H9 (cell line): ENCODE data around the gene SRD5A3. TPM values are rescaled to one million over a fixed set of nuclear protein-coding genes. Genes with fewer than 3 reads are reported as not detected.

ENCODE experiments used
- DNase-seq: peaks from one replicate; pipeline ENCODE4 v3.0.0-alpha.2; 2017
- H2AFZ ChIP-seq: one replicate; pipeline ENCODE4 v1.6.1; 2013; ENCODE audit warnings: mild to moderate bottlenecking, low read length, control low read depth, moderate library complexity
- H2AK5ac ChIP-seq: 2 replicates; pipeline ENCODE4 v1.6.1; 2013; ENCODE audit warnings: low read length, control low read depth, mixed read lengths; ENCODE audit not compliant: insufficient read length
- H2BK120ac ChIP-seq: one replicate; pipeline ENCODE4 v1.6.1; 2013; ENCODE audit warnings: low read depth, mild to moderate bottlenecking, low read length, control low read depth, inconsistent platforms; ENCODE audit not compliant: poor library complexity, severe bottlenecking
- H2BK12ac ChIP-seq: 2 replicates; pipeline ENCODE4 v1.6.1; 2013; ENCODE audit warnings: low read length, control low read depth, mixed read lengths, low read depth; ENCODE audit not compliant: insufficient read length
- H2BK15ac ChIP-seq: 2 replicates; pipeline ENCODE4 v1.6.1; 2013; ENCODE audit warnings: low read depth, low read length, control low read depth
- H2BK20ac ChIP-seq: one replicate; pipeline ENCODE4 v1.6.1; 2013; ENCODE audit warnings: low read depth, mild to moderate bottlenecking, low read length, control low read depth, inconsistent platforms; ENCODE audit not compliant: poor library complexity, severe bottlenecking
- H2BK5ac ChIP-seq: 2 replicates; pipeline ENCODE4 v1.6.1; 2013; ENCODE audit warnings: low read length, control low read depth, mixed read lengths; ENCODE audit not compliant: insufficient read length
- H3K14ac ChIP-seq: 2 replicates; pipeline ENCODE4 v1.6.1; 2013; ENCODE audit warnings: low read length, control low read depth; ENCODE audit not compliant: insufficient read depth
- H3K18ac ChIP-seq: 2 replicates; pipeline ENCODE4 v1.6.1; 2013; ENCODE audit warnings: low read depth, mild to moderate bottlenecking, mixed read lengths, low read length, control low read depth; ENCODE audit not compliant: insufficient read length
- H3K23ac ChIP-seq: 2 replicates; pipeline ENCODE4 v1.6.1; 2013; ENCODE audit warnings: low read length, control low read depth, mixed read lengths, low read depth; ENCODE audit not compliant: insufficient read length
- H3K23me2 ChIP-seq: 2 replicates; pipeline ENCODE4 v1.6.1; 2013; ENCODE audit warnings: low read depth, mild to moderate bottlenecking, mixed read lengths, low read length, control low read depth; ENCODE audit not compliant: insufficient read length, poor library complexity, severe bottlenecking
- H3K27ac ChIP-seq: 2 replicates; pipeline ENCODE4 v1.5.1; 2013; ENCODE audit warnings: low read length, control low read depth, mixed read lengths, low read depth; ENCODE audit not compliant: insufficient read length
- H3K27me3 ChIP-seq: 2 replicates; pipeline ENCODE4 v1.6.1; 2013; ENCODE audit warnings: low read length, control low read depth, inconsistent platforms; ENCODE audit not compliant: insufficient read depth
- H3K4ac ChIP-seq: 2 replicates; pipeline ENCODE4 v1.6.1; 2013; ENCODE audit warnings: low read depth, mild to moderate bottlenecking, control low read depth, inconsistent platforms, low read length, moderate library complexity
- H3K4me1 ChIP-seq: 2 replicates; pipeline ENCODE4 v1.6.1; 2013; ENCODE audit warnings: low read length, control low read depth, inconsistent platforms; ENCODE audit not compliant: insufficient read depth
- H3K4me2 ChIP-seq: 2 replicates; pipeline ENCODE4 v1.6.1; 2013; ENCODE audit warnings: low read length, control low read depth, mixed read lengths; ENCODE audit not compliant: insufficient read length, insufficient read depth
- H3K56ac ChIP-seq: 2 replicates; pipeline ENCODE4 v1.6.1; 2013; ENCODE audit warnings: low read depth, mild to moderate bottlenecking, mixed read lengths, low read length, control low read depth; ENCODE audit not compliant: insufficient read length
- H3K79me1 ChIP-seq: 2 replicates; pipeline ENCODE4 v1.6.1; 2013; ENCODE audit warnings: low read depth, mild to moderate bottlenecking, moderate library complexity, low read length, control low read depth, inconsistent platforms; ENCODE audit not compliant: insufficient read depth, poor library complexity, severe bottlenecking
- H3K79me2 ChIP-seq: 2 replicates; pipeline ENCODE4 v1.6.1; 2013; ENCODE audit warnings: low read length, control low read depth, inconsistent platforms; ENCODE audit not compliant: insufficient read depth
- H3K9ac ChIP-seq: 2 replicates; pipeline ENCODE4 v1.6.1; 2013; ENCODE audit warnings: low read length, control low read depth, mixed read lengths; ENCODE audit not compliant: insufficient read length; ENCODE audit errors: extremely low read depth
- H3K9me3 ChIP-seq: one replicate; pipeline ENCODE4 v1.6.1; 2013; ENCODE audit warnings: low read depth, low read length, inconsistent platforms; ENCODE audit not compliant: control insufficient read depth
- H3T11ph ChIP-seq: one replicate; pipeline ENCODE4 v1.6.1; 2013; ENCODE audit warnings: mild to moderate bottlenecking, low read length, control low read depth, inconsistent platforms
- H4K20me1 ChIP-seq: one replicate; pipeline ENCODE4 v1.6.1; 2013; ENCODE audit not compliant: control insufficient read depth, insufficient read length, insufficient read depth
- H4K5ac ChIP-seq: 2 replicates; pipeline ENCODE4 v1.6.1; 2013; ENCODE audit warnings: low read depth, mild to moderate bottlenecking, mixed read lengths, low read length, control low read depth; ENCODE audit not compliant: insufficient read length
- H4K8ac ChIP-seq: replicated peaks from 2 replicates; pipeline ENCODE4 v1.6.1; 2013; ENCODE audit warnings: low read length, control low read depth, mixed read lengths, low read depth; ENCODE audit not compliant: insufficient read length
- H4K91ac ChIP-seq: 2 replicates; pipeline ENCODE4 v1.6.1; 2013; ENCODE audit warnings: low read depth, mild to moderate bottlenecking, moderate library complexity, mixed read lengths, low read length, control low read depth; ENCODE audit not compliant: insufficient read length
- H3K27ac Mint-ChIP-seq, 3 experiments: 2 replicates in 2 of 3; 3 replicates in 1 of 3; pipeline ENCODE4 v1.8.0; 2020 to 2021; ENCODE audit warnings: mixed read lengths in 3 of 3, mild to moderate bottlenecking in 1 of 3, moderate library complexity in 1 of 3
- H3K27me3 Mint-ChIP-seq: 2 replicates; pipeline ENCODE4 v1.8.0; 2021; ENCODE audit warnings: low read depth, mild to moderate bottlenecking, moderate library complexity, mixed read lengths
- H3K36me3 Mint-ChIP-seq, 3 experiments: 2 replicates in 2 of 3; 3 replicates in 1 of 3; pipeline ENCODE4 v1.8.0; 2020 to 2021; ENCODE audit warnings: low read depth in 3 of 3, mixed read lengths in 3 of 3; ENCODE audit not compliant: insufficient read depth in 1 of 3
- H3K4me1 Mint-ChIP-seq, 2 experiments: 2 replicates each; pipeline ENCODE4 v1.8.0; 2020; ENCODE audit warnings: mixed read lengths in 2 of 2
- H3K4me3 Mint-ChIP-seq, 2 experiments: 2 replicates in 1 of 2; 3 replicates in 1 of 2; pipeline ENCODE4 v1.8.0; 2020 to 2021; ENCODE audit warnings: mild to moderate bottlenecking in 2 of 2, mixed read lengths in 2 of 2, moderate library complexity in 1 of 2
- H3K9me3 Mint-ChIP-seq, 2 experiments: 2 replicates in 1 of 2; 3 replicates in 1 of 2; pipeline ENCODE4 v1.8.0; 2020; ENCODE audit warnings: mild to moderate bottlenecking in 2 of 2, mixed read lengths in 2 of 2, moderate library complexity in 1 of 2
- CTCF ChIP-seq: fragments of 200-600 bp; sonication (generic); conservative IDR thresholded peaks from 3 replicates; pipeline ENCODE4 v1.8.0; 2021; ENCODE audit warnings: antibody characterized with exemption, mild to moderate bottlenecking
- WGBS: extraction: QIAGEN DNeasy Blood & Tissue Kit; methylation state at CpG from one replicate; pipeline ENCODE4 v1.1.7; 2013; ENCODE audit warnings: missing lambda C conversion rate, low lambda C conversion rate, mixed read lengths; ENCODE audit not compliant: insufficient read length; ENCODE audit errors: extremely low coverage; 5-methylcytosine and 5-hydroxymethylcytosine counted together
- total RNA-seq: library from RNA; stranded (reverse); gene quantifications from 2 replicates; pipeline ENCODE4 v1.2.1, GENCODE V29; 2021

SRD5A3 gene
- total RNA-seq, 1 experiment from 2014 or later, result 35.0 TPM

GRCh38 chr4:55411621-55412020 is 65.6 kb downstream of the SRD5A3 start:
- no peak for DNase-seq
- H3K27ac ChIP-seq, result no peak overlapping the region
- no peak overlapping the region for H3K4me2 ChIP-seq
- H2BK15ac ChIP-seq, result no peak overlapping the region
- H3K9me3 ChIP-seq, result no peaks in the 10 kb centered on the region
- 0 out of 2 replicates have a peak, but pooled peaks cover 2% of the 10 kb centered on the region for H3K4me1 ChIP-seq
- H3K27ac Mint-ChIP-seq, result peak overlapping the region in 2 of 3 experiments; percentile 17 to 63; a peak in 3 of 7 replicates
- H3K79me1 ChIP-seq, result no peaks in the 10 kb centered on the region
- H3K27me3 Mint-ChIP-seq, result no peaks in the 10 kb centered on the region
- no peak overlapping the region for H2AFZ ChIP-seq
- H3K23me2 ChIP-seq, result no peaks in the 10 kb centered on the region
- H4K5ac ChIP-seq, result no peak overlapping the region
- H3K18ac ChIP-seq, result no peak overlapping the region
- peaks cover 8 to 34% (median 26%) of the 10 kb centered on the region in 3 experiments; a peak in 6 of 7 replicates for H3K36me3 Mint-ChIP-seq
- H2BK5ac ChIP-seq, result no peak overlapping the region
- peaks cover 13 to 19% of the 10 kb centered on the region in 2 experiments for H3K4me1 Mint-ChIP-seq
- H2BK20ac ChIP-seq, result no peak overlapping the region
- H4K20me1 ChIP-seq, result no peaks in the 10 kb centered on the region
- H3T11ph ChIP-seq, result no peak overlapping the region
- no CpG with 5 or more reads among the region's 6 CpGs for WGBS
- no peaks in the 10 kb centered on the region for H3K27me3 ChIP-seq
- no peak overlapping the region for H2BK12ac ChIP-seq
- no peak overlapping the region for H3K14ac ChIP-seq
- no peak overlapping the region for H3K4me3 Mint-ChIP-seq
- H3K79me2 ChIP-seq, result peaks cover 17% of the 10 kb centered on the region; the same call in 1 of the 2 replicates
- H3K9ac ChIP-seq, result no peak overlapping the region
- H3K56ac ChIP-seq, result no peak overlapping the region
- H3K4ac ChIP-seq, result no peak overlapping the region
- no peak overlapping the region for H3K23ac ChIP-seq
- no peak overlapping the region for H4K91ac ChIP-seq
- H2BK120ac ChIP-seq, result no peak overlapping the region
- H2AK5ac ChIP-seq, result no peak overlapping the region
- no peak overlapping the region for H4K8ac ChIP-seq
- TF ChIP-seq CTCF, result no peak
- no peaks in the 10 kb centered on the region for H3K9me3 Mint-ChIP-seq
